GM12878 (cell line): ENCODE data around the gene LPCAT4. TPM values are rescaled to one million over a fixed set of nuclear protein-coding genes. Genes with fewer than 3 reads are reported as not detected.
A peak's percentile ranks its signal among the peaks of the same experiment; 100 is the strongest.
"Not testable (repeated sequence)": the region's sequence is repeated elsewhere in the genome, so short reads cannot be mapped to it uniquely, and the experiment has no call there.

Experiments used
- ATAC-seq: fragments of 200-7000 bp; cut with Tn5 transposase; 3 replicates; pipeline ENCODE4 v1.9.1; 2020; ENCODE audit warnings: mild to moderate bottlenecking, moderate library complexity
- BruUV-seq: library from RNA; stranded (reverse); fragments of 400-500 nt; replicated peaks from 2 replicates; lab custom pipeline; 2021; lab: Mats Ljungman, UMichigan
- CTCF ChIA-PET: fragments of 300-600 bp; sonication (Branson Sonifier 250); formaldehyde crosslinking; extraction: SDS; loops from one replicate; lab custom pipeline; 2021; ENCODE audit warnings: inconsistent platforms; lab: Yijun Ruan, JAX
- POLR2A ChIA-PET: fragments of 350-600 bp; formaldehyde crosslinking; extraction: SDS; loops from one replicate; lab custom pipeline; 2021; ENCODE audit warnings: inconsistent platforms; lab: Charles Lee
- RAD21 ChIA-PET: fragments of 300-600 bp; sonication (Branson Sonifier 250); formaldehyde crosslinking; loops from one replicate; lab custom pipeline; 2023; ENCODE audit warnings: antibody characterized with exemption; ENCODE audit not compliant: unreplicated experiment; lab: Charles Lee
- SMC1A ChIA-PET: fragments of 300-600 bp; sonication (Branson Sonifier 250); formaldehyde crosslinking; loops from one replicate; lab custom pipeline; 2023; ENCODE audit not compliant: unreplicated experiment, uncharacterized antibody; lab: Charles Lee
- DNase-seq: peaks from one replicate; pipeline ENCODE4 v3.0.0-alpha.2; 2011; ENCODE audit warnings: low read depth, low spot score
- FAIRE-seq: peaks from 3 replicates; lab custom pipeline; 2011; peaks lifted over from hg19 to GRCh38; lab: Jason Lieb, UNC
- H2AFZ ChIP-seq: 2 replicates; pipeline ENCODE4 v1.6.0; 2011; ENCODE audit warnings: low read depth, low read length, control low read depth; ENCODE audit not compliant: control insufficient read depth
- H3K27ac ChIP-seq: 2 replicates; pipeline ENCODE4 v1.5.1; 2011; ENCODE audit warnings: control low read depth; ENCODE audit not compliant: control insufficient read depth, insufficient read depth
- H3K27me3 ChIP-seq, 2 experiments: replicated peaks in 1 of 2; 2 replicates each; pipeline versions ENCODE4 v1.6.0 to v1.6.1; 2011; ENCODE audit warnings: low read length in 1 of 2; ENCODE audit not compliant: control insufficient read depth in 2 of 2, insufficient read depth in 2 of 2
- H3K36me3 ChIP-seq, 2 experiments: 2 replicates each; pipeline ENCODE4 v1.5.1; 2011; ENCODE audit warnings: low read length in 1 of 2; ENCODE audit not compliant: control insufficient read depth in 2 of 2, insufficient read depth in 2 of 2
- H3K4me1 ChIP-seq: 2 replicates; pipeline ENCODE4 v1.6.1; 2011; ENCODE audit warnings: mild to moderate bottlenecking, low read length, moderate library complexity, mixed read lengths; ENCODE audit not compliant: control insufficient read depth, insufficient read depth
- H3K4me2 ChIP-seq: 2 replicates; pipeline ENCODE4 v1.6.0; 2011; ENCODE audit warnings: control low read depth; ENCODE audit not compliant: control insufficient read depth, insufficient read depth
- H3K4me3 ChIP-seq: fragments of 200-600 bp; sonication (generic); 2 replicates; pipeline ENCODE4 v1.5.1; 2016
- H3K79me2 ChIP-seq: 2 replicates; pipeline ENCODE4 v1.6.0; 2011; ENCODE audit warnings: low read length; ENCODE audit not compliant: control insufficient read depth, insufficient read depth
- H3K9ac ChIP-seq: 2 replicates; pipeline ENCODE4 v1.8.0; 2011; ENCODE audit warnings: low read length, control low read depth, mixed read lengths; ENCODE audit not compliant: control insufficient read depth, insufficient read depth
- H3K9me3 ChIP-seq: replicated peaks from 3 replicates; pipeline ENCODE4 v1.5.1; 2011; ENCODE audit warnings: mild to moderate bottlenecking, low read length; ENCODE audit not compliant: control insufficient read depth, insufficient read depth
- H4K20me1 ChIP-seq: 2 replicates; pipeline ENCODE4 v1.6.0; 2011; ENCODE audit not compliant: control insufficient read depth, insufficient read depth
- ATF2 ChIP-seq: IDR thresholded peaks from 2 replicates; pipeline ENCODE4 v1.6.1; 2012; ENCODE audit warnings: low read length, inconsistent platforms
- BACH1 ChIP-seq: fragments of 450-650 bp; IDR thresholded peaks from 2 replicates; pipeline ENCODE4 v1.6.1; 2017; ENCODE audit warnings: mild to moderate bottlenecking, borderline replicate concordance
- EZH2 ChIP-seq: IDR thresholded peaks from 2 replicates; pipeline ENCODE4 v1.6.1; 2012; ENCODE audit warnings: low read depth, mild to moderate bottlenecking, control low read depth, inconsistent platforms, low read length, borderline replicate concordance; ENCODE audit not compliant: control insufficient read depth
- IKZF1 ChIP-seq: fragments of 450-650 bp; conservative IDR thresholded peaks from 2 replicates; pipeline ENCODE4 v1.6.1; 2017; ENCODE audit warnings: antibody characterized with exemption, mild to moderate bottlenecking
- NFYB ChIP-seq: IDR thresholded peaks from 2 replicates; pipeline ENCODE4 v1.6.1; 2011; ENCODE audit warnings: low read depth, mild to moderate bottlenecking, low read length, improper control_type of control experiment, moderate library complexity; ENCODE audit not compliant: insufficient read depth
- SREBF2 ChIP-seq: IDR thresholded peaks from 2 replicates; pipeline ENCODE4 v1.6.1; 2012; ENCODE audit warnings: mild to moderate bottlenecking, low read length
- ZBED1 ChIP-seq: IDR thresholded peaks from 2 replicates; pipeline ENCODE4 v1.6.1; 2016; ENCODE audit warnings: borderline replicate concordance
- ZNF384 ChIP-seq: IDR thresholded peaks from 2 replicates; pipeline ENCODE4 v1.6.1; 2012; ENCODE audit warnings: low read depth, mild to moderate bottlenecking, low read length, improper control_type of control experiment, borderline replicate concordance
- WGBS: methylation state at CpG from one replicate; pipeline ENCODE4 v1.1.6; 2016; ENCODE audit warnings: low lambda C conversion rate; ENCODE audit not compliant: insufficient replicate concordance, insufficient coverage; ENCODE audit errors: missing lambda C conversion rate; 5-methylcytosine and 5-hydroxymethylcytosine counted together
- in situ Hi-C: fragments of 300-500 bp; cut with MboI; formaldehyde crosslinking; loops from 9 replicates; pipeline ENCODE4 v1.14.3; 2018; ENCODE audit warnings: mixed read lengths
- intact Hi-C: fragments of 100-400 bp; cut with micrococcal nuclease; formaldehyde crosslinking; loops from one replicate; pipeline ENCODE4 v1.14.2; 2022; ENCODE audit not compliant: unreplicated experiment
- polyA plus RNA-seq, 11 experiments: library from polyadenylated mRNA; depleted of rRNA in 4 of 11; unstranded in 6 of 11; stranded (reverse) in 5 of 11; fragments of >200 nt; fragmentation: Nextera tagmentation in 4 of 11; fragmentation: Illumina TruSeq in 1 of 11; extraction: Ambion mirVana in 4 of 11; extraction: Trizol in 1 of 11; gene quantifications; 1 replicate in 1 of 11; 2 replicates in 10 of 11; pipeline versions ENCODE4 v1.2.1 to v1.2.3, GENCODE V29; 2011 to 2016; ENCODE audit warnings: inconsistent platforms in 2 of 11, missing spikeins in 2 of 11, low read depth in 1 of 11
- total RNA-seq, 4 experiments: library from RNA; depleted of rRNA in 3 of 4; stranded (reverse); fragments of >200 nt in 3 of 4; fragmentation: Illumina TruSeq in 1 of 4; extraction: Trizol in 1 of 4; gene quantifications; 2 replicates each; pipeline versions ENCODE4 v1.2.1 to v1.2.3, GENCODE V29; 2013 to 2021
- TF ChIP-seq, protein P1 (sequence below): IDR thresholded peaks from 2 replicates; pipeline ENCODE4 v1.6.1; 2011; ENCODE audit warnings: low read depth, low read length, improper control_type of control experiment, borderline replicate concordance
- TF ChIP-seq, protein P2 (sequence below): fragments of 450-650 bp; IDR thresholded peaks from 2 replicates; pipeline ENCODE4 v1.6.1; 2014; ENCODE audit warnings: mild to moderate bottlenecking

LPCAT4 gene
- total and polyA plus RNA-seq, 10 of the 15 experiments (the other 5 are each of a cell fraction or from before 2014, with no cell fraction given) = 14.4 to 57.2 (median 33.0) TPM

- TF ChIP-seq NFYB (no peak), SREBF2 (no peak), BACH1 (peak; percentile 73), IKZF1 (peak; percentile 95), EZH2 (no peak), ZNF384 (no peak), ZBED1 (no peak), ATF2 (no peak)
- TF ChIP-seq, protein P1, sequence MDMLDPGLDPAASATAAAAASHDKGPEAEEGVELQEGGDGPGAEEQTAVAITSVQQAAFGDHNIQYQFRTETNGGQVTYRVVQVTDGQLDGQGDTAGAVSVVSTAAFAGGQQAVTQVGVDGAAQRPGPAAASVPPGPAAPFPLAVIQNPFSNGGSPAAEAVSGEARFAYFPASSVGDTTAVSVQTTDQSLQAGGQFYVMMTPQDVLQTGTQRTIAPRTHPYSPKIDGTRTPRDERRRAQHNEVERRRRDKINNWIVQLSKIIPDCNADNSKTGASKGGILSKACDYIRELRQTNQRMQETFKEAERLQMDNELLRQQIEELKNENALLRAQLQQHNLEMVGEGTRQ = no peak
- TF ChIP-seq, protein P2, sequence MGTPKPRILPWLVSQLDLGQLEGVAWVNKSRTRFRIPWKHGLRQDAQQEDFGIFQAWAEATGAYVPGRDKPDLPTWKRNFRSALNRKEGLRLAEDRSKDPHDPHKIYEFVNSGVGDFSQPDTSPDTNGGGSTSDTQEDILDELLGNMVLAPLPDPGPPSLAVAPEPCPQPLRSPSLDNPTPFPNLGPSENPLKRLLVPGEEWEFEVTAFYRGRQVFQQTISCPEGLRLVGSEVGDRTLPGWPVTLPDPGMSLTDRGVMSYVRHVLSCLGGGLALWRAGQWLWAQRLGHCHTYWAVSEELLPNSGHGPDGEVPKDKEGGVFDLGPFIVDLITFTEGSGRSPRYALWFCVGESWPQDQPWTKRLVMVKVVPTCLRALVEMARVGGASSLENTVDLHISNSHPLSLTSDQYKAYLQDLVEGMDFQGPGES = no peak
Observed at GRCh38 chr15:34367101-34368081, at the start of gene LPCAT4 (continued).

DNA sequence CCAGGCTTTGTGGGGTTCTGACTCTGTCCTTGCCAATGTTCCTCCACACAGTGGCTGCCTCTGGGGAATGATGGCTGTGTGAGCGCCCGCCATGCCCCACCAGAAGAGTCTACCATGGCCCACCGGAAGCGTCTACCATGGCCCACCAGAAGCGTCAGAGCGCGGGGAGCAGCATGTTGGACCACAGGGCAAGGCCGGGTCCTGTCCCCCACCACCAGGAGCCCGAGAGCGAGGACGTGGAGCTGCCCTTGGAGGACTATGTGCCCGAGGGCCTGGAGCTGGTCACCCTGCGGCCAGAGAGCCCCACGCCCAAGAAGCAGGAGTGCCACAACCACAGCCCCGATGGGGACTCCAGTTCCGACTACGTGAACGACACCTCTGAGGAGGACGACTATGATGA lies 42.5 kb upstream of the LPCAT4 start:
- POLR2A ChIA-PET = not testable (repeated sequence)

GRCh38 chr15:34408973-34409372 lies 42.0 kb upstream of the LPCAT4 start:
- RAD21 ChIA-PET, H3K4me3 ChIP-seq, CTCF ChIA-PET, intact Hi-C loops, BruUV-seq, H3K36me3 ChIP-seq, H2AFZ ChIP-seq, H3K79me2 ChIP-seq, H3K9me3 ChIP-seq, DNase-seq, in situ Hi-C loops, H3K27ac ChIP-seq, H3K4me2 ChIP-seq, FAIRE-seq, H4K20me1 ChIP-seq, ATAC-seq, SMC1A ChIA-PET, H3K4me1 ChIP-seq, POLR2A ChIA-PET, H3K27me3 ChIP-seq, H3K9ac ChIP-seq: not testable (repeated sequence)
- no CpG with 5 or more reads among the region's 10 CpGs for WGBS

More for the DNA sequence above, 42.5 kb upstream of the LPCAT4 start:
- SMC1A ChIA-PET, in situ Hi-C loops, DNase-seq, CTCF ChIA-PET, H3K9ac ChIP-seq, H3K4me1 ChIP-seq, H3K9me3 ChIP-seq, H3K4me2 ChIP-seq, BruUV-seq, H3K79me2 ChIP-seq, H3K4me3 ChIP-seq, RAD21 ChIA-PET, H3K27ac ChIP-seq, H3K27me3 ChIP-seq, FAIRE-seq, intact Hi-C loops, ATAC-seq, H3K36me3 ChIP-seq, H2AFZ ChIP-seq, H4K20me1 ChIP-seq: not testable (repeated sequence)
- 95% methylated on average over 9 of the region's 19 CpGs for WGBS
